COR-L47 (cell line): ENCODE measurements around the gene CIRBP.

ENCODE experiments used
- DNase-seq: peaks from one replicate; lab custom pipeline; 2025; lab: John Stamatoyannopoulos, UW

The CIRBP gene

GRCh38 chr19:1280636-1281568 lies 11.8 kb downstream of the CIRBP start:
- DNase-seq: no peak

GRCh38 chr19:1281569-1282287 lies 12.6 kb downstream of the CIRBP start:
- no peak for DNase-seq

- no peak for DNase-seq
These were observed 13.6 kb downstream of the CIRBP start for GRCh38 chr19:1282588-1283206.

- DNase-seq: no peak
These were observed 14.2 kb downstream of the CIRBP start for GRCh38 chr19:1283207-1283916.

- no peak for DNase-seq
These were observed 14.8 kb downstream of the CIRBP start for GRCh38 chr19:1283917-1284292.

GRCh38 chr19:1284293-1284978 lies 15.3 kb downstream of the CIRBP start:
- no peak for DNase-seq

- no peak for DNase-seq
These were observed 16.0 kb downstream of the CIRBP start for GRCh38 chr19:1284979-1285736.

GRCh38 chr19:1285737-1286360 lies 16.7 kb downstream of the CIRBP start, which contains the start of gene EFNA2:
Gene EFNA2 (plus strand): TSS chr19:1285873. CDS start chr19:1286169, 296 bp downstream.
- DNase-seq: no peak

- no peak for DNase-seq
These were observed 17.6 kb downstream of the CIRBP start for GRCh38 chr19:1286487-1287353.

GRCh38 chr19:1287354-1288225 lies 18.5 kb downstream of the CIRBP start:
- DNase-seq: no peak

- DNase-seq: no peak
These were observed 19.1 kb downstream of the CIRBP start for GRCh38 chr19:1288226-1288612.

GRCh38 chr19:1288833-1289685 lies 19.9 kb downstream of the CIRBP start:
- no peak for DNase-seq

GRCh38 chr19:1289686-1290025 lies 20.5 kb downstream of the CIRBP start:
- no peak for DNase-seq

GRCh38 chr19:1290196-1290702 lies 21.1 kb downstream of the CIRBP start:
- DNase-seq: no peak

- no peak for DNase-seq
These were observed 21.8 kb downstream of the CIRBP start for GRCh38 chr19:1290703-1291651.
